GM20431 (cell line): Measurements from ENCODE around the gene NEGR1.
"Not testable (repeated sequence)": the region's sequence is repeated elsewhere in the genome, so short reads cannot be mapped to it uniquely, and the experiment has no call there.

ENCODE experiments used
- in situ Hi-C: fragments of 300-500 bp; cut with MseI, MboI; formaldehyde crosslinking; loops from one replicate; pipeline ENCODE4 v1.15.0; 2020; ENCODE audit warnings: low sequenced_read_pairs; ENCODE audit not compliant: unreplicated experiment

The NEGR1 gene

GRCh38 chr1:71967670-71968069 is 314.7 kb downstream of the NEGR1 start:
- in situ Hi-C loops, result no loop called here

DNA sequence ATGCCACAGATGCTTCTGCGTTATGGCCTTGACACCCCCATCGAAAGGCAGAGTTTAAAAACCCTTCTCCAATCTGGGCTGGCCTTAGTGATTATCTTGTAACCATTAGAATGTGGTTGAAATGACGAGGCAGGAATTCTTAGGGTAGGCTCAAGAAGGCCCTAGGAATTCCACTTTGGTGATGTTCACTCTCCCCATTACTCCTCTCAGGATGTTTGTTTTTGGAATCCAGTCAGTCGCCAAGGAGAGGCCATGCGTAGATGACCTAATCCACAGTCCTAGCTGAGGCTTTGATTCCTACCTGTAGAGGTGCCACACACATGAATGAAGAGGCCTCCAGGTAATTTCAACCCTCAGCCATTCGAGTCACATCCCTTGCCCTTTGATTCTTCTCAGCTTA is 318.2 kb downstream of the NEGR1 start:
- in situ Hi-C loops, result no loop called here

GRCh38 chr1:71956613-71957285 is 325.6 kb downstream of the NEGR1 start:
- in situ Hi-C loops, result no loop called here

- in situ Hi-C loops, result no loop called here
Measured at GRCh38 chr1:71950579-71950978, 331.8 kb downstream of the NEGR1 start.

DNA sequence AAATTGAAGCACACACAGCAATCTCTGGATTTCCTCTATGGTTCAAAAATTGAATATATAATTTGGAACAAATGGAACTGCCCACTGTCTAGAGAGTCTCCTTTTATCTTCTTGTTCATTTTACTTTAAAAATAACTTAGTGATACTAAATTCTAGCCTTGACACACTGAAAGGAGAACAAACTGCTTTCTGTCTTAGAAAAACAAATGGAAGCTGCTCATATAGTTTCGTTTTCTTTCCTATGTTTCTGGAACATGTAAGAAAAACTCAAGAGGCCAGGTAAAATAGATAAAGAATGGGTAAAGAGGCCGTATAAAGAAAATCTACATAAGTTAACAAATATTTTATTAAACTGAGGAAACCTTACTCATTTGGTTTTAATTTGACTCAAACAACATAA is 332.7 kb downstream of the NEGR1 start:
- in situ Hi-C loops, result no loop called here

GRCh38 chr1:71948561-71948960 is 333.8 kb downstream of the NEGR1 start:
- in situ Hi-C loops, result no loop called here

- in situ Hi-C loops, result no loop called here
Measured at GRCh38 chr1:71944006-71944405, 338.3 kb downstream of the NEGR1 start.

DNA sequence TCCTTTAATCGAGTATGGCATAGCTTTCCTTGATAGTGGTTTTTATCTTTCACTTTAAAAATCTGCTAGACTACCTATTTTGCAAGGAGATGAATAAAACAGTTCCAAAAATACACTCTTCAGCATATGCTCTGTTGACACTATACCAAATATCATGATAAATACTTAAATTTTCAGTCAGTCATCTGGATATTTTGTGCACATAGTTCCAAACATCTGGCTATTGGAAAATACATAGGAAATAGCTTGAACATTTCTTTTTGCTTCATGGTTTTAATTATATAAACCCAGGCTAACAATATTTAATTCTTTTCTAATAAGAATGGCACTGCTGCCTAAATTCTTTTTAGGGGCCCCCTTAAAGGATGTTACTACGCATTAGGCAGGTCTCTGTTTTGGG is 342.1 kb downstream of the NEGR1 start:
- in situ Hi-C loops, result no loop called here

GRCh38 chr1:71930511-71930910 is 351.8 kb downstream of the NEGR1 start:
- in situ Hi-C loops, result no loop called here

DNA sequence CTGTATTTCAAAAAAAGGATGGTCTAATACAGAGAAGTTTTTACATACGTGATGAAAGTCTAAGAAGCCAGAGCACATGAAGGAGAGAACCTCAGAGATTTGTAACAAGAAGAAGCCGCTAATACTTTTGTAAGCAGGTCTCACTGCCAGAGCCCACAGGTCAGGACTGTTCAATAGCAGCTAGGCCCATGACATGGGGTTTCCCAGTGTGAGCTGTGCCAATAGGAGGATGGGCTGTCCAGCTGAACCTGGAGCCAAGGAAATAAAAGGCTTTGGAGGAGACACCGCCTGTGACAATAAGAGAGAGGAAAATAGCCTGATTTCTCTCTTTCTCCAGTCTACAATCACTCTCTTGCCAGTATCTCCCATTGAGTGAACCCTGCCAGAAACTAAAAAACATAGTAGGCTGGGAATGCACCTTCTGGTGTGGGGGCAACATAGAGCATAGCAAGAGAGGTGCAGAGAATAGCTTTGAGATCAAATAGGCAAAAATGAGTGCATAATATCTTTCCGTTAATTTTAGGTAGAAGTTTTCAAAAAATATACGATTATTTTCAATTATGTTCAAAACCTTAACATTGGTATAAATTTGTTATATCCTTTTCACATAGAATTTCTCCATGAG is 360.3 kb downstream of the NEGR1 start:
- in situ Hi-C loops, result no loop called here

DNA sequence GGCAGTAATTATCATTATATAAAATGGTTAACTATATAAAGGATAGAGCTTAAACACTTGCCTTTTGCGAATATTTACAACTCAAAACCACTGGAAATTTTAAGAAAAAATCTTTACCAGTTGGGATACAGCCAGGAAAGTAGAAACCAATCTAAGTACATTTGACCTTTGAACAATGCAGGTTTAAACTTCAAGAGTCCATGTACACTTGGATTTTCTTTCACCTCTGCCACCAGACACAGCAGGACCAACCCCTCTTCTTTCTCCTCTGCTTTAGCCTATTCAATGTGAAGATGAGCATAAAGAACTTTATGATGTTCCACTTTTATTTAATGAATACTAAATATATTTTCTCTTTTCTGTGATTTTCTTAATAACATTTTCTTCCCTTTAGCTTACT is 361.1 kb downstream of the NEGR1 start:
- in situ Hi-C loops, result no loop called here

DNA sequence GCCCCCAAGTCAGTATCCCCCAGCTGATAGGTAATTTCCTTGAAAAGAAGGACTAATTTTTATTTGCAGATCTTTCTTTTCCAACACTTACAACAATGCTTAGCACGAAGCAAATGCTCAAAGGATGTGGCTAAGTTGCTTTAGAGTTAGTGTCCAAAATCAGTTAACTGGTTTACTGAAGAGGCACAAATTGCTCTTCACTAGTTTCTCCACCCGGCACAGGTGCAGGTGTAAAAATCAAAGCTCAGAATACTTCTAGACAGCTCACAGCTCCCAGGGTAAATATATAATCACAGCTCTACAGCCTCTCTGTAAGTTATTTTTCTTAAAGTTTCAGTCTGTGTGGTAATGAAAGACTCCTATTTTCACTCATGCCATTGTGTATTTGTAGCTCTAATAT is 361.8 kb downstream of the NEGR1 start:
- in situ Hi-C loops, result no loop called here

- in situ Hi-C loops, result no loop called here
Measured at GRCh38 chr1:71919811-71920509, 362.4 kb downstream of the NEGR1 start.

DNA sequence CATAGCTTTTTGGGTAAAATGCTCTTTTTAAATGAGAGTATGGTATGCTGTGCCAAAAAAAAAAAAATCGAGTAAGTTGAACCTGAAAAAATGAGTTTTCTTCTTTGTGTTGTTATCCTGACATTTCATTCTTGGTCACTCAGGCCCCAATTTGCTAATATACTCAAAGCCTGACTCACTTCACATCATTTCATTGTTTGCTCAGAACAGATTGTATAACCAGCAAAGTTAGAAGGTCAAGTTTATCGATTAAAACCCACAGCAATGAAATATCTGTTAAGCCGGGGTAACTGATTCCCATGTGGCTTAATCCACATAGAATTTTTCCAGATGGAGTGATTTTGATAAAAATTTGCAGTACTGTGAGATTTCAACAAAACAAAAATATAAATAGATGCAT is 363.7 kb downstream of the NEGR1 start:
- in situ Hi-C loops, result no loop called here

DNA sequence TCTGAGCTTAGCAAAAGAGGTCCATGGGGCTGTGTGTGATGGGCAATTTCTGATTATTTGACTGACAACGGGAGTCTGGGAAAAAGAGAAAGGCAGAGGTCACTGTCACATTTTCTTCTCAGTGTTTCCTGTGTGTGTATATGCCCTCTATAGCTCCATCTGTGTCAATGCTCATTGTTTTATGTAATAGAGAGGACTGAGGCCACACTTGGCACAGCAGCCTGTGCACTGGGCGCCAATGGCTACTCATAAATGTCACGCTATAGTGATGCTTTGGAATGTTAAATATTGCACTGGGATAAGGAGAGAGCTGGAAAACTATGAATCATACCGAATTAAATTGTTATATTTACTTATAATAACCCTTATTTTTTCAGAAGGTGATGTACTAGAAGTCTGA is 365.4 kb downstream of the NEGR1 start:
- in situ Hi-C loops, result no loop called here

DNA sequence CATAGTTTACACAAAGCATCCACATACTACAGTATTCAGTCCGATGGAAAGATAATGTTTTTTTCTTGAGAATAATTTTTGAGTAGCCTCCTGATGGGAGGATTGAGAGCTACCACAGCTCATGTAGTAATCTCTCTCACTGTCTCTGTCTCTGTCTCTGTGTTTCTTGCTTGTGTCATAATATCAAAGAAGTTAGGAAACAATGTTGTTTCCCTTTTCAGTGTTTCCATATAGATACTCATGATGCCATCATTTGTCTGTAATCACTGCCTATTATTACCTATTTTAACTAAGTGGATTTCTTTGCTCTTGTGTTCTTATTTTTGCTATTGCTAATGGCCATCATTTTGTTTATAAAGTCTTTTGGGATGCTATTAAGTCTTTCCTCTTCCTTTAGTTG is 367.7 kb downstream of the NEGR1 start:
- in situ Hi-C loops, result no loop called here

GRCh38 chr1:71908871-71909390 is 373.4 kb downstream of the NEGR1 start:
- in situ Hi-C loops, result no loop called here

DNA sequence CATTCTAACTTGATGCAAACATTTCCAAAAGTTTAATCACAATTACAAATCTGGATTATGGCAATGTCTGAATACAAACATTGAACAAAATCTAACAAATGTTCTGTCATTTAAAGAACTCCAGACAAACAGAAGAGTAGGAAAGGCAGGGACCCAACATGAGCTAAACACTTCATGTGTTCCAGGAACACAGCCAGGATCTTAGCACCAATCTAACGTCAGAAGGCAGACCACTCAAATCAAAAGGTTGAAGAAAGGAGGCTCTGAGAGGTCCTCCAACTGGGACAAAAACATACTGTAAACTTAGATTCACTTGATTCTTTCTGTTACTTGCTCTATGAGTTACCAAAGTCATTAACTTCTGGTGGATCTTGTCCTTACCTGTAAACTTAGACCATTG is 374.0 kb downstream of the NEGR1 start:
- in situ Hi-C loops, result no loop called here

- in situ Hi-C loops, result no loop called here
Measured at GRCh38 chr1:71899881-71900280, 382.5 kb downstream of the NEGR1 start.

DNA sequence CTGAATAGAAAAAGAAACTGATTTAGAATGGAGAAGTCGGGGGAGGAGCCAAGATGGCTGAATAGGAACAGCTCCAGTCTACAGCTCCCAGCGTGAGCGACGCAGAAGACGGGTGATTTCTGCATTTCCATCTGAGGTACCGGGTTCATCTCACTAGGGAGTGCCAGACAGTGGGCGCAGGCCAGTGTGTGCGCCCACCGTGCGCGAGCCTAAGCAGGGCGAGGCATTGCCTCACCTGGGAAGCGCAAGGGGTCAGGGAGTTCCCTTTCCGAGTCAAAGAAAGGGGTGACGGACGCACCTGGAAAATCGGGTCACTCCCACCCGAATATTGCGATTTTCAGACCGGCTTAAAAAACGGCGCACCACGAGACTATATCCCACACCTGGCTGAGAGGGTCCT is 394.2 kb downstream of the NEGR1 start:
- in situ Hi-C loops, result not testable (repeated sequence)

GRCh38 chr1:71885171-71885570 is 397.2 kb downstream of the NEGR1 start:
- in situ Hi-C loops, result no loop called here
